PFSK-1 (cell line): Measurements from ENCODE around the gene DGKG.

Source experiments
- POLR2AphosphoS5 ChIP-seq: IDR thresholded peaks from 2 replicates; pipeline ENCODE4 v1.6.1; 2012; ENCODE audit warnings: low read depth, mild to moderate bottlenecking, control low read depth, low read length, moderate library complexity
- REST ChIP-seq, 2 experiments: IDR thresholded peaks; 2 replicates each; pipeline versions ENCODE4 v1.6.1 to v1.8.0; 2011 to 2012; ENCODE audit warnings: low read depth in 2 of 2, low read length in 2 of 2, control low read depth in 1 of 2, inconsistent platforms in 1 of 2, mild to moderate bottlenecking in 1 of 2, moderate library complexity in 1 of 2; ENCODE audit not compliant: insufficient read depth in 1 of 2
- SIN3A ChIP-seq: IDR thresholded peaks from 2 replicates; pipeline ENCODE4 v1.6.1; 2012; ENCODE audit warnings: mild to moderate bottlenecking, low read length, moderate library complexity, borderline replicate concordance; ENCODE audit not compliant: insufficient read depth
- TAF1 ChIP-seq: IDR thresholded peaks from 2 replicates; pipeline ENCODE4 v1.6.1; 2012; ENCODE audit warnings: low read length, control low read depth, borderline replicate concordance; ENCODE audit not compliant: insufficient read depth

- TF ChIP-seq POLR2AphosphoS5 (no peak), SIN3A (no peak), TAF1 (no peak), REST (IDR thresholded peaks at IDR 0.05; ENCODE audit: insufficient read depth in 1 of 2, low read depth in 2 of 2, low read length in 2 of 2) (no peak)
Measured at GRCh38 chr3:186166036-186166435, 196.0 kb downstream of the DGKG start.
